ENCODE measurements around the gene SLC25A11.

The SLC25A11 gene

GRCh38 chr17:4903051-4903818 is 36.6 kb downstream of the SLC25A11 start, which contains the start of gene CHRNE:
TSS of gene CHRNE (minus strand) at chr17:4903098. CDS start at chr17:4903063, 35 bp downstream.
- TF ChIP-seq CTCF (IDR thresholded peaks at IDR 0.05; ENCODE audit: control insufficient read depth, insufficient read depth, low read depth, low read length, missing control alignments): peak; percentile 81
- H3K4me3 ChIP-seq (ENCODE audit: control insufficient read depth, low read depth, low read length): no peak within 1 kb of the TSS
- DNase-seq (ENCODE audit: low read depth): no peak

- no peak for TF ChIP-seq CTCF (IDR thresholded peaks at IDR 0.05; ENCODE audit: control insufficient read depth, insufficient read depth, low read depth, low read length, missing control alignments)
- no peak overlapping the region for H3K4me3 ChIP-seq (ENCODE audit: control insufficient read depth, low read depth, low read length)
- DNase-seq (ENCODE audit: low read depth): no peak
Measured at GRCh38 chr17:4902540-4902939, 37.3 kb downstream of the SLC25A11 start.

- TF ChIP-seq CTCF (IDR thresholded peaks at IDR 0.05; ENCODE audit: control insufficient read depth, insufficient read depth, low read depth, low read length, missing control alignments): no peak
- no peak overlapping the region for H3K4me3 ChIP-seq (ENCODE audit: control insufficient read depth, low read depth, low read length)
- DNase-seq (ENCODE audit: low read depth): no peak
Measured at GRCh38 chr17:4901648-4902344, 38.0 kb downstream of the SLC25A11 start.

- TF ChIP-seq CTCF (IDR thresholded peaks at IDR 0.05; ENCODE audit: control insufficient read depth, insufficient read depth, low read depth, low read length, missing control alignments): no peak
- H3K4me3 ChIP-seq (ENCODE audit: control insufficient read depth, low read depth, low read length): no peak overlapping the region
- no peak for DNase-seq (ENCODE audit: low read depth)
Measured at GRCh38 chr17:4901108-4901647, 38.7 kb downstream of the SLC25A11 start.

- peak overlapping the region; percentile 51 for H3K4me3 ChIP-seq (ENCODE audit: control insufficient read depth, low read depth, low read length)
- TF ChIP-seq CTCF (IDR thresholded peaks at IDR 0.05; ENCODE audit: control insufficient read depth, insufficient read depth, low read depth, low read length, missing control alignments): no peak
- no peak for DNase-seq (ENCODE audit: low read depth)
Measured at GRCh38 chr17:4900231-4901107, 39.4 kb downstream of the SLC25A11 start.
